Measurements from ENCODE around the gene OSCAR.
"Not testable (repeated sequence)": the region's sequence is repeated elsewhere in the genome, so short reads cannot be mapped to it uniquely, and the experiment has no call there.

OSCAR gene

GRCh38 chr19:54125713-54126112 is 25.1 kb upstream of the OSCAR start:
- no peak for DNase-seq (ENCODE audit: low read depth)

DNA sequence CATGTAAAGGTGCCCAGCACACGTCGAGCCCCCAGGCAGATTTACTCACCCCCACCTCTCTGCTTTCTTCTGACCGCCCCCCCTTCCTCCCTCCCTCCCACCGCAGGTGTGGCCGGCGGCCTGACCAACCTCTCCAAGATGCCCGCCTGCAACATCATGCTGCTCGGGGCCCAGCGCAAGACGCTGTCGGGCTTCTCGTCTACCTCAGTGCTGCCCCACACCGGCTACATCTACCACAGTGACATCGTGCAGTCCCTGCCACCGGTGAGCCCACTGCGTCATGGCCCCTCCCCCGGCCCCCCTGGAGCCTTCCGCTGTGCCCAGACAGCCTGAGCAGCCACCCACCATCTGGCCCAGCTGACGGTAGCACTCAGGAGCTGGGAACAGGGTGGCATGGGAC is 23.8 kb upstream of the OSCAR start:
- DNase-seq (ENCODE audit: low read depth): no peak

- no peak for DNase-seq (ENCODE audit: low read depth)
Measured at GRCh38 chr19:54123682-54124081, 23.1 kb upstream of the OSCAR start.

DNA sequence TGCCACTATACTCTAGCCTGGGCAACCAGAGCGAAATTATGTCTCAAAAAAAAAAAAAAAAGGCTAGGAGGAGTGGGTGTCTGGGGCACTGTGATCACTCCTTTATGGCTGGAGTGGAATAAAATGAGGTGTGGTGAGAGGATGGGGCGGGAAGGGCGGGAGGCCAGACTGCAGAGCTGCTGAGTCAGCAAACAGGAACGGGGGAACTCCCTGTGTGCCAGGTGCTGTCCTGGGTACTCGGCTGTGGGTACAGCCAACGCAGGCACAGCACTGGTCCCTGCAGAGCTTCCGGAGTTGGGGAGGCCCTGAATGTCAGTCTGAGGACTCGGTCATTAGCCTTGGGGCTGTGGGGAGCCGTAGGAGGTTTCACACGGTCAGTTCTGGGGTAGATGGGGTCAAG is 20.7 kb upstream of the OSCAR start:
- DNase-seq (ENCODE audit: low read depth): no peak

DNA sequence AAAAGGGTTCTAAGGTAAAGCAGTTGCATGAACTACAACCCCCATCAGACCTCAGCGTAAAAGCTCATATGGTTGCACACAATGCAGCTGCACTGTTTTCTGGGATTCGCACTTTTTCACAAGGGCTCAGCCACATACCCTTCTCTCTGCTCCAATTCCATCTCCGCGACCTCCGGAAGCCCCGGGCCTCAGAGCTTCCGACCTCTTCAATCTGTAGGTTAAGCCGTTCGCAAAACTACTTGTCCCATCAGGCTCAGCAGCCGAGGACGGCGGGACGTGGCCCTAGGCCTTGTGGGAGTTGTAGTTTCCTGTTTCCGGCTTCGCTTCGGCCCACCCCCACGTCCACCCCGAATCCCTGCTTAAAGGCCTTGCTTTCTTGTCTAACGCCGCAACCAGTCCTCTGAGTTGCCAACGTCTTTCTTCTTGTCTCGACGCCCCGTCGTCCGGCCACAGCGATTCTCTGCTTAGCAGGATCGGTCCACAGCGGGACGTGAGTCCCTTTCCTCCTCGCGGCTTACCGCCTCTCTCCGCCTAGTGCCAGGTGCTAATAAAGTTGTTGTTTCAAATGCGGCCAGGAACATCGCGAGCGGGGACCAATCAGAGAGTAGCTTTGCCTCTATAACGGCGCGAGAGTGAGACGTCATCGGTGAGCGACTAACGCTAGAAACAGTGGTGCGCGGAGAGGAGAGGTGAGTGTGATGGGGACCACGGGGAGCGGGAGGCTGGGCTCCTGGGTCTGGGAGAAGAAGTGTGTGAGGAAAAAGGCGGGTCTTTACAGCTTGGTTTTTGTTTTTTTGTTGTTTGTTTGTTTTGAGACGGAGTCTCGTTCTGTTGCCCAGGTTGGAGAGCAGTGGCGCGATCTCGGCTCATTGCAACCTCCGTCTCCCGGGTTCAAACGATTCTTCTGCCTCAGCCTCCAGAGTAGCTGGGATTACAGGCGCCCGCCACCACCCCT is 14.8 kb upstream of the OSCAR start, which contains the start of the genes PRPF31 and TFPT:
PRPF31 (plus strand) TSS at position 646 of the 955 bp plus-strand sequence. CDS start 2,525 bp downstream, outside the sequence.
TFPT (minus strand) TSS at position 549 of the 955 bp plus-strand sequence; CDS start at position 161, 388 bp downstream.
- DNase-seq (ENCODE audit: low read depth): peak; percentile 96

DNA sequence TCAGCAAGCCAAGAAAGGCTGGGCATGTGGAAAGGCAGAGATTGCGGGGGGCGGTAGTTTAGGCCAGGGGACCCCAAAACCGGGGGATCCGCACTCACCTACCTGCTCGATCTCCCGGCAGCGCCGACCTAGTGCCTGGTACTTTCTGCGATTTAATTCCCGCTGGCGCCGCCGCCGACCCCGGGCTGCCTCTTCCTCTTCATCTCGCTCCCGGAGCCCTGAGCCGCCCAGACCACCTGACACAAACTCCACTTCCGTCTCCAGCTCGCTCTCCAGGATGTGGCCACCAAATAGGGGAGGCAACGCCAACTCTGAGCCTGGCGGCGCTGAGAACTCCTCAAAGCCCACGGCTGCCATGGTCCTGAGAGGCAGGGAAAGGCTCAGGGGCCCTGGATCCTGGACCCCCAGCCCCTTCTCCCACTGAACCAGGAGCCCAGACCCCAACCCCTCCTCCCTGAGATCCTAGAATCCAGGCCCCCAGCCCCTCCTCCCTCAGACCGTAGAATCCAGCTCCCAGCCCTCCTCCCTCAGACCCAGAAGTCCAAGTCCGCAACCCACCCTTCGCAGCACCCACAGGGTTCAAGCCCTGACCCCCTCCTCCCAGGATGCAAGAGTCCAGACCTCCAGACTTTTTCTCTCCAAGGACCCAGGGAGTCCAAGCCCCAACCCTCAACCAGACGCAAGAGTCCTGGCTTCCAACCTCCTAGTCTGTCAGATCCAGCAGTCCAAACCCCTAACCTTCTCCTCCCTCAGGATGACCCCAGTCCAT is 13.9 kb upstream of the OSCAR start:
- DNase-seq (ENCODE audit: low read depth): no peak

DNA sequence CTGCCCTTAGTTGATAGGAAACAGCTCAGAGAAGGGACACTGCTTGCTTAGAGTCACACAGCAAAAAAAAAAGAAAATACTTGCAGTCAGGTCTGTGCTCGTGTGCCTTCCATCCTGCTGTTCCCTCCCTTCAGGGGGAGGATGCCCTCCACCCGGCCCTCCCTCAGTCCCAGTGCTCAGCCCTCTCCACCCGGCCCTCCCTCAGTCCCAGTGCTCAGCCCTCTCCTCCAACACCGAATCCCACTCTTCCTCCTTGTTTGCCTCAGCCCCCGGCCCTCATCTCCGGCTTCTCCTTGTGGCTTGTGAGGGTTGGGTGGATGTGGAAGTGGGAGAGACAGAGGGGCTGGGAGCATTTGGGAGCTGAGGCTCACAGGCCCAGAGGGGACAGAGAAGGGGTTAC is 9.0 kb upstream of the OSCAR start:
- DNase-seq (ENCODE audit: low read depth): no peak

DNA sequence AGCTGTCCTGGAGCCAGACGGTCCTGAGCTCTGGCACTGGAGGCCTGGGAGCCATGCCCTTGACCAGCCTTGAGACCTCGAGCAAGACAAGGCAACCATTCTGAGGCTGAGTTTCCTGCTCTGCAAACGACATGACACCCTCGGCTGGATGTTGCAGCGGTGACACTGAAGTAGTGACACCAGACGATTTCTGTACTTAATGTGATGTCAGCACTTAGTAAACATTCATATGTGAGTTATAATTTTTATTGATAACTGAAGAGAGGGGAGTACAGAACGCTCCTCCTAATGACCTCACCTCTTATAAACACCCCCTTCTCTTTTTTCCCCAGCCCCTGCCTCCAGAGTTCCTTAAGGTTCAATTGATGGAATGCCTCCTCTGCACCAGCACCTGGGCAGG is 7.9 kb upstream of the OSCAR start:
- no peak for DNase-seq (ENCODE audit: low read depth)

GRCh38 chr19:54107876-54108490 is 7.4 kb upstream of the OSCAR start:
- DNase-seq (ENCODE audit: low read depth): no peak

GRCh38 chr19:54106716-54107115 is 6.1 kb upstream of the OSCAR start:
- no peak for DNase-seq (ENCODE audit: low read depth)

DNA sequence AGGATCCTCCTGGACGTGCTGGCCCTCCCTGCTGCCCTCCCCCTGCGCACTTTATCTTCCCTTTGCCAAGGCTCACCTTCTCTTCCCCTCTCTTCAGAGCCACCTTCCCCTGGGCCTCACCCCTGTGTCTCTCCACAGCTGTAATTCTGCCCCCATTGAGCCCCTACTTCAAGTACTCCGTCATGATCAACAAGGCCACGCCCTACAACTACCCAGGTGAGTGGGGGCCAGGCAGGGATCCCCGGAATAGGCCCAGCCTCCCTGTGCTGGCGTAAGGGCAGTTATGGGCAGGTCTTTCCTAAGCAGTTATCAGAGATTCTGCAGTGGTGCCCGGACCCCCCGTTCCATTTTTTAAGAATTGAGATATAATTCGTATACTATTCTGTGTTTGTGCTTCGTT is 5.2 kb upstream of the OSCAR start:
- DNase-seq (ENCODE audit: low read depth): no peak

- no peak for DNase-seq (ENCODE audit: low read depth)
Measured at GRCh38 chr19:54104998-54105715, 4.6 kb upstream of the OSCAR start.

DNA sequence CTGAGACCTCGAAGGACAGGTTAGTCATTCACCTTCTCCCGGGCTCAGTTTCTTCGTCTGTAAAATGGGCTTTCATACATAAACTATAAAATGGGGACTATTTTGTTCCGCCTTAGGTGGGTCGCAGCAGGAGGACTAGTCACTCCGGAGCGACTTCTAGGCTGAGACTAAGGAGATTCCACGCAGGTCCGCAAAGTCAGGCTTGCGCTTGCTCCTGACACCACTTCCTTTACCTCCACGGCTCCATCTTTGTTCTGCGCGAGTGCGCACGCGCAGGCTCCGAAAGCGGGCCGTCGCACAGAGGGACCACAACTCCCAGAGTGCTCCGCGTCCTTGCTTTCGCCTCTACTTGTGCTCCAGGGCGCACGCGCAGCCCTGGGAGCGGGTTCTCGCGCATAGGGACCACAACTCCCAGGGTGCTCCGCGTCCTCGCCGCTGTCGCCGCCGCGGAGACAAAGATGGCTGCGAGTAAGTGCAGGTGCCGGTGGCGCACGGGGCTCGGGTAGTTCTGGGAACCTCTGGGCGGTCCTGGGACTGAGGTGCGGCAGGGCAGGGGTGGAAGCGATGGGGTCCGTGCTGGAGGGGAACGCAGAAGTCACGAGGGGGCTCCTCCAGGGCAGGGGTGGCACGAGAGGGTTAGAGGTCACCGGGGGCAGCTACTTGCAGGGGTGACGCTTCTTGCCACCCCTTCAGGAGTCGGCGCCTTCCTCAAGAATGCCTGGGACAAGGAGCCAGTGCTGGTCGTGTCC is 2.0 kb upstream of the OSCAR start, which contains the start of gene NDUFA3:
NDUFA3 (plus strand) TSS at position 435 of the 749 bp plus-strand sequence; CDS start at position 459, 24 bp downstream.
- peak; percentile 93 for DNase-seq (ENCODE audit: low read depth)

GRCh38 chr19:54099903-54100255 is 724 bp downstream of the OSCAR start:
- DNase-seq (ENCODE audit: low read depth): not testable (repeated sequence)

GRCh38 chr19:54099190-54099902 is 1.3 kb downstream of the OSCAR start:
- no peak for DNase-seq (ENCODE audit: low read depth)

DNA sequence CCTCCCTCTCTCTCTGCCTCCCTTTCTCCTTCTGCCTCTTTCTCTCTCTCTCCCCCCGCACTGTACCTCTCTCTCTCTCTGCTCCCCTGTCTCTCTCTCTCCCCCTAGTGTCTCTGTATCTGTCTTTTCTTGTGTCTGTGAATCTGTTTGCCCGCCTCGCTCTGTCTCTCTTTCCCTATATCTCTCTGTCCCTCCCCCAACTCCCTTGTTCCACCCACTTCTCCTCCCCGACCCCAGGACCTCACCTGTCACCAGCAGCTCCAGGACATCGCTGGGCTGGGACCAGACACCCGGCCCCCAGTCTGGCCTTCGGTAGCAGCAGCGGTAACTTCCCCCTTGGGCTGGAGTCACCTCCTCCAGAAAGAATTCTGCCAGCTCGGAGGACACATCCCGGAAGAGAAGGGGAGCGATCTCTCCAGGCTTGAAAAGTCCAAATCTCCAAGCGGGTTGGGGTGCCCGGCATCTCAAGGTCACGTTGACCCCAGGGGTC is 3.9 kb downstream of the OSCAR start:
- DNase-seq (ENCODE audit: low read depth): no peak

DNA sequence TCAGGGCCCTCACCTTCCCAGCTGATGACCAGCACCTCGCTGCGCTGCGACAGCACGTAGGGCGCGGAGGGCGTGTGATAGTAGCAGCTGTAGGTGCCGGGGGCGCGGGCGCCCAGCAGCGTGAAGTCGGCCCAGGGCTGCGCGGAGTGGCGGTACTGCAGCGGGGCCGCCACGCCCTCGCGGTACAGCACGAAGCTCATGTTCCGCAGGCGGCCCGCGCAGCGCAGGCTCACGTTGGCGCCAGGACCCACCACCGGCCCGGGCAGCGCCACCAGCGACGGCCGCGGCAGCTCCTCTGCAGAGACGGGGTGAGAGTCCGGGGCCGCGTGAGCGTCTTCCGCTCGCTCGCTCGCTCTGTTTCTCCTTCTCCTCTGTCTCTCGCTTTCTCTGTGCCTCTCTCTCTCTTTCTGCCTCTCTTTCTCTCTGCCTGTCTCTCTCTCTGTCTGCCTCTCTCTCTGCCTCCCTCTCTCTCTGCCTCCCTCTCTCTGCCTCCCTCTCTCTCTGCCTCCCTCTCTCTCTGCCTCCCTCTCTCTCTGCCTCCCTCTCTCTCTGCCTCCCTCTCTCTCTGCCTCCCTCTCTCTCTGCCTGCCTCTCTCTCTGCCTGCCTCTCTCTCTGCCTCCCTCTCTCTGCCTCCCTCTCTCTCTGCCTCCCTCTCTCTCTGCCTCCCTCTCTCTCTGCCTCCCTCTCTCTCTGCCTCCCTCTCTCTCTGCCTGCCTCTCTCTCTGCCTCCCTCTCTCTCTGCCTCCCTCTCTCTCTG is 4.6 kb downstream of the OSCAR start:
- DNase-seq (ENCODE audit: low read depth): not testable (repeated sequence)

GRCh38 chr19:54095136-54095858 is 5.3 kb downstream of the OSCAR start:
- DNase-seq (ENCODE audit: low read depth): no peak

Data from stimulated activated CD8-positive, alpha-beta memory T cell treated with anti-CD3 and anti-CD28 coated beads, Interleukin-7, amount 100 ng/mL, for 24 hours (primary cell).